Endodermal cell (in vitro differentiated cells): ENCODE results near the gene TSPAN18. TPM values are rescaled to one million over a fixed set of nuclear protein-coding genes. Genes with fewer than 3 reads are reported as not detected.

ENCODE experiments used
- DNase-seq: peaks from one replicate; pipeline ENCODE4 v3.0.0-alpha.2; 2017
- H3K27ac ChIP-seq: 2 replicates; pipeline ENCODE4 v1.5.1; 2013; ENCODE audit warnings: mild to moderate bottlenecking, low read depth, low read length, moderate library complexity
- H3K27me3 ChIP-seq: 2 replicates; pipeline ENCODE4 v1.6.1; 2013; ENCODE audit warnings: mild to moderate bottlenecking, low read length, moderate library complexity; ENCODE audit not compliant: insufficient read depth, control insufficient read depth, poor library complexity, severe bottlenecking
- H3K36me3 ChIP-seq: 2 replicates; pipeline ENCODE4 v1.7.0; 2013; ENCODE audit warnings: mild to moderate bottlenecking, low read length, moderate library complexity; ENCODE audit not compliant: control insufficient read depth, insufficient read depth
- H3K4me1 ChIP-seq: one replicate; pipeline ENCODE4 v1.7.0; 2013; ENCODE audit warnings: low read length; ENCODE audit not compliant: control insufficient read depth, insufficient read depth
- H3K4me3 ChIP-seq: 2 replicates; pipeline ENCODE4 v1.5.1; 2013; ENCODE audit warnings: mild to moderate bottlenecking, low read length, moderate library complexity
- H3K9ac ChIP-seq: 2 replicates; pipeline ENCODE4 v1.6.1; 2013; ENCODE audit warnings: mild to moderate bottlenecking, low read length, moderate library complexity; ENCODE audit not compliant: poor library complexity, severe bottlenecking; ENCODE audit errors: extremely low read depth
- H3K9me3 ChIP-seq: 2 replicates; pipeline ENCODE4 v1.6.1; 2013; ENCODE audit warnings: mild to moderate bottlenecking, low read length, moderate library complexity; ENCODE audit not compliant: control insufficient read depth
- H3K27ac Mint-ChIP-seq: 2 replicates; pipeline ENCODE4 v1.8.0; 2020; ENCODE audit warnings: mixed read lengths
- H3K27me3 Mint-ChIP-seq: 2 replicates; pipeline ENCODE4 v1.8.0; 2021; ENCODE audit warnings: mild to moderate bottlenecking, mixed read lengths; ENCODE audit not compliant: insufficient read depth
- H3K36me3 Mint-ChIP-seq: 2 replicates; pipeline ENCODE4 v1.8.0; 2020; ENCODE audit warnings: low read depth, mixed read lengths
- H3K4me1 Mint-ChIP-seq: 2 replicates; pipeline ENCODE4 v1.8.0; 2020; ENCODE audit warnings: mixed read lengths
- H3K4me3 Mint-ChIP-seq: 2 replicates; pipeline ENCODE4 v1.8.0; 2020; ENCODE audit warnings: mild to moderate bottlenecking, moderate library complexity, mixed read lengths
- H3K9me3 Mint-ChIP-seq: 2 replicates; pipeline ENCODE4 v1.8.0; 2020; ENCODE audit warnings: mild to moderate bottlenecking, mixed read lengths
- CTCF ChIP-seq: fragments of 200-600 bp; sonication (generic); conservative IDR thresholded peaks from 2 replicates; pipeline ENCODE4 v1.5.0; 2021; ENCODE audit warnings: antibody characterized with exemption, mild to moderate bottlenecking
- WGBS, 2 experiments: methylation state at CpG; one replicate each; pipeline versions ENCODE4 v1.1.5 to v1.1.7; 2013; ENCODE audit warnings: missing lambda C conversion rate in 2 of 2, mixed read lengths in 1 of 2; ENCODE audit not compliant: insufficient coverage in 1 of 2, insufficient read length in 1 of 2; 5-methylcytosine and 5-hydroxymethylcytosine counted together
- total RNA-seq, 2 donors: library from RNA; stranded (reverse); fragmentation: NEBNext Ultra II Directional in 1 of 2; extraction: Animal tissue kit (Norgen Biotek cat#: 25700) in 1 of 2; gene quantifications; 2 replicates in 1 of 2; 3 replicates in 1 of 2; pipeline ENCODE4 v1.2.1, GENCODE V29; 2021

The TSPAN18 gene
- total RNA-seq, 2 donors from 2014 or later: 28.0 to 28.7 TPM

- H3K4me3 ChIP-seq: no peak overlapping the region
- H3K9ac ChIP-seq: no peak overlapping the region
- H3K36me3 ChIP-seq: no peaks in the 10 kb centered on the region
- no peak overlapping the region for H3K27ac ChIP-seq
- Mint-ChIP-seq H3K9me3 (no peaks in the 10 kb centered on the region), H3K36me3 (no peaks in the 10 kb centered on the region), H3K27ac (no peak overlapping the region), H3K4me3 (no peak overlapping the region), H3K27me3 (peaks cover 7% of the 10 kb centered on the region), H3K4me1 (no peaks in the 10 kb centered on the region)
- WGBS, 2 experiments: 87 to 100% methylated on average over 1 to 3 of the region's 3 CpGs
- H3K4me1 ChIP-seq: no peaks in the 10 kb centered on the region
- TF ChIP-seq CTCF: no peak
- H3K9me3 ChIP-seq: no peaks in the 10 kb centered on the region
- no peaks in the 10 kb centered on the region for H3K27me3 ChIP-seq
- DNase-seq: no peak
Measured at GRCh38 chr11:44690651-44691050, 36.1 kb upstream of the TSPAN18 start.

GRCh38 chr11:44692460-44692859 is 34.3 kb upstream of the TSPAN18 start:
- no peaks in the 10 kb centered on the region for H3K27me3 ChIP-seq
- Mint-ChIP-seq H3K4me1 (no peaks in the 10 kb centered on the region), H3K4me3 (no peak overlapping the region), H3K27ac (no peak overlapping the region), H3K36me3 (no peaks in the 10 kb centered on the region), H3K27me3 (peaks cover 2% of the 10 kb centered on the region), H3K9me3 (no peaks in the 10 kb centered on the region)
- no peak for DNase-seq
- H3K9me3 ChIP-seq: no peaks in the 10 kb centered on the region
- H3K4me1 ChIP-seq: no peaks in the 10 kb centered on the region
- H3K9ac ChIP-seq: no peak overlapping the region
- H3K36me3 ChIP-seq: no peaks in the 10 kb centered on the region
- 93 to 95% methylated on average over 6 to 10 of the region's 10 CpGs for WGBS, 2 experiments
- TF ChIP-seq CTCF: no peak
- H3K27ac ChIP-seq: no peak overlapping the region
- no peak overlapping the region for H3K4me3 ChIP-seq

- Histone ChIP-seq H3K4me3 (no peak overlapping the region), H3K4me1 (no peaks in the 10 kb centered on the region), H3K27ac (no peak overlapping the region), H3K9me3 (no peaks in the 10 kb centered on the region), H3K27me3 (no peaks in the 10 kb centered on the region), H3K36me3 (no peaks in the 10 kb centered on the region), H3K9ac (no peak overlapping the region)
- peaks cover 2% of the 10 kb centered on the region for H3K27me3 Mint-ChIP-seq
- H3K27ac Mint-ChIP-seq: no peak overlapping the region
- WGBS, 2 experiments: 79 to 100% methylated on average over 1 to 6 of the region's 7 CpGs
- no peak for TF ChIP-seq CTCF
- no peak overlapping the region for H3K4me3 Mint-ChIP-seq
- H3K4me1 Mint-ChIP-seq: no peaks in the 10 kb centered on the region
- no peaks in the 10 kb centered on the region for H3K36me3 Mint-ChIP-seq
- no peak for DNase-seq
- no peaks in the 10 kb centered on the region for H3K9me3 Mint-ChIP-seq
Measured at GRCh38 chr11:44693654-44694119, 33.1 kb upstream of the TSPAN18 start.
